Measurements from ENCODE around the gene SYTL4.

Gene SYTL4

GRCh38 chrX:100635989-100636320, 96.0 kb downstream of the SYTL4 start:
- in situ Hi-C loops (cut with MboI; ENCODE audit: low sequenced_read_pairs, unreplicated experiment): no loop called here
- no peak for DNase-seq (ENCODE audit: low spot score)
- no peak for TF ChIP-seq CTCF (IDR thresholded peaks at IDR 0.05; ENCODE audit: borderline replicate concordance, control extremely low read depth, extremely low read depth, insufficient read depth, missing control alignments)

- DNase-seq (ENCODE audit: low spot score): no peak
- in situ Hi-C loops (cut with MboI; ENCODE audit: low sequenced_read_pairs, unreplicated experiment): no loop called here
- TF ChIP-seq CTCF (IDR thresholded peaks at IDR 0.05; ENCODE audit: borderline replicate concordance, control extremely low read depth, extremely low read depth, insufficient read depth, missing control alignments): no peak
Observed at GRCh38 chrX:100635040-100635439, 96.9 kb downstream of the SYTL4 start.

- TF ChIP-seq CTCF (IDR thresholded peaks at IDR 0.05; ENCODE audit: borderline replicate concordance, control extremely low read depth, extremely low read depth, insufficient read depth, missing control alignments): no peak
- peak; percentile 55 for DNase-seq (ENCODE audit: low spot score)
- in situ Hi-C loops (cut with MboI; ENCODE audit: low sequenced_read_pairs, unreplicated experiment): no loop called here
Observed at GRCh38 chrX:100625985-100626491, 105.9 kb downstream of the SYTL4 start.
